Measurements from ENCODE around the gene HDLBP.
"Not testable (repeated sequence)": the region's sequence is repeated elsewhere in the genome, so short reads cannot be mapped to it uniquely, and the experiment has no call there.

Gene HDLBP

DNA sequence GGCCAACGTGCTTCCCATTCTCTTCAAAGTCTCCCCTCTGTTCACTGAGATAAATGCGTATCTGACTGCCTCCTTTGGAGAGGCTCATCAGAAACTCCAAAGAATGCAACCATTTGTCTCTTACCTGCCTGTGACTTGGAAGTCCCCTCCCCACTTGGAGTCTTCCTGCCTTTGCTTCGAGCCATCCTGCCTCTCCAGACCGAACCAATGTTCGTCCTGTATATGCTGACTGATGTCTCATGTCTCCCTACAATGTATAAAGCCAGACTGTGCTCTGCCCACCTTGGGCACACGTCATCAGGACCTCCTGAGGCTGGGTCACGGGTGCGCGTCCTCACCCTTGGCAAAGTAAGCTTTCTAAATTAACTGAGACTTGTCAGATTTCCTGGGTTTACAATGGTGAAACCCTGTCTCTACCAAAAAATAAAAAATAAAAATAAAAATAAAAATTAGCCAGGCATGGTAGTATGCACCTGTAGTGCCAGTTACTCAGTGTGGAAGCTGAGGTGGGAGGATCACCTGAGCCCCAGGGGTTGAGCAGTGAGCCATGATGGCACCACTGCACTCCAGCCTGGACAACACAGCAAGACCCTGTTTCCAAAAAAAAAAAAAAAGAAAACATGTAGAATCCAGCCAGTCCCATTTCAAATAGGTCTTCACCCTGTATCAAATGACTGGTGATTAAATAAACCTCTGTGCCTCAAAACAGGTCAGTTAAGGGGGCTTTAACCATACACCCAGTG lies 29.0 kb downstream of the HDLBP start:
- Histone ChIP-seq H3K36me3 (ENCODE audit: control insufficient read depth, insufficient read depth, low read length) (peaks cover 4% of the 10 kb centered on the region; the same call in 1 of the 2 replicates), H3K9ac (ENCODE audit: low read depth, low read length) (no peak overlapping the region), H3K4me3 (ENCODE audit: low read depth, low read length) (no peak overlapping the region), H3K27me3 (ENCODE audit: control insufficient read depth, insufficient read depth, low read length) (no peaks in the 10 kb centered on the region), H3K9me3 (ENCODE audit: control insufficient read depth, insufficient read depth, low read length) (no peaks in the 10 kb centered on the region), H3K27ac (ENCODE audit: low read depth, low read length) (no peak overlapping the region), H3K4me1 (ENCODE audit: control insufficient read depth, insufficient read depth, low read length) (no peaks in the 10 kb centered on the region)

- peaks cover 4% of the 10 kb centered on the region; the same call in 1 of the 2 replicates for H3K36me3 ChIP-seq (ENCODE audit: control insufficient read depth, insufficient read depth, low read length)
- no peaks in the 10 kb centered on the region for H3K9me3 ChIP-seq (ENCODE audit: control insufficient read depth, insufficient read depth, low read length)
- H3K27me3 ChIP-seq (ENCODE audit: control insufficient read depth, insufficient read depth, low read length) = no peaks in the 10 kb centered on the region
- no peak overlapping the region for H3K4me3 ChIP-seq (ENCODE audit: low read depth, low read length)
- H3K9ac ChIP-seq (ENCODE audit: low read depth, low read length) = no peak overlapping the region
- H3K4me1 ChIP-seq (ENCODE audit: control insufficient read depth, insufficient read depth, low read length) = no peaks in the 10 kb centered on the region
- no peak overlapping the region for H3K27ac ChIP-seq (ENCODE audit: low read depth, low read length)
Observed at GRCh38 chr2:241285596-241285995, 29.9 kb downstream of the HDLBP start.

- Histone ChIP-seq H3K4me1 (ENCODE audit: control insufficient read depth, insufficient read depth, low read length) (peaks cover 8% of the 10 kb centered on the region), H3K27me3 (ENCODE audit: control insufficient read depth, insufficient read depth, low read length) (no peaks in the 10 kb centered on the region)
Observed at GRCh38 chr2:241282555-241282954, 32.9 kb downstream of the HDLBP start.

GRCh38 chr2:241280291-241280690 lies 35.2 kb downstream of the HDLBP start:
- Histone ChIP-seq H3K9ac (ENCODE audit: low read depth, low read length) (no peak overlapping the region), H3K4me1 (ENCODE audit: control insufficient read depth, insufficient read depth, low read length) (peaks cover 8% of the 10 kb centered on the region), H3K36me3 (ENCODE audit: control insufficient read depth, insufficient read depth, low read length) (peaks cover 3% of the 10 kb centered on the region; the same call in 1 of the 2 replicates), H3K9me3 (ENCODE audit: control insufficient read depth, insufficient read depth, low read length) (no peaks in the 10 kb centered on the region), H3K4me3 (ENCODE audit: low read depth, low read length) (no peak overlapping the region), H3K27ac (ENCODE audit: low read depth, low read length) (no peak overlapping the region), H3K27me3 (ENCODE audit: control insufficient read depth, insufficient read depth, low read length) (no peaks in the 10 kb centered on the region)

More at GRCh38 chr2:241282555-241282954, 32.9 kb downstream of the HDLBP start:
- H3K9me3 ChIP-seq (ENCODE audit: control insufficient read depth, insufficient read depth, low read length) = no peaks in the 10 kb centered on the region
- H3K36me3 ChIP-seq (ENCODE audit: control insufficient read depth, insufficient read depth, low read length) = peaks cover 4% of the 10 kb centered on the region; the same call in 1 of the 2 replicates
- no peak overlapping the region for H3K9ac ChIP-seq (ENCODE audit: low read depth, low read length)
- H3K4me3 ChIP-seq (ENCODE audit: low read depth, low read length) = no peak overlapping the region
- no peak overlapping the region for H3K27ac ChIP-seq (ENCODE audit: low read depth, low read length)

DNA sequence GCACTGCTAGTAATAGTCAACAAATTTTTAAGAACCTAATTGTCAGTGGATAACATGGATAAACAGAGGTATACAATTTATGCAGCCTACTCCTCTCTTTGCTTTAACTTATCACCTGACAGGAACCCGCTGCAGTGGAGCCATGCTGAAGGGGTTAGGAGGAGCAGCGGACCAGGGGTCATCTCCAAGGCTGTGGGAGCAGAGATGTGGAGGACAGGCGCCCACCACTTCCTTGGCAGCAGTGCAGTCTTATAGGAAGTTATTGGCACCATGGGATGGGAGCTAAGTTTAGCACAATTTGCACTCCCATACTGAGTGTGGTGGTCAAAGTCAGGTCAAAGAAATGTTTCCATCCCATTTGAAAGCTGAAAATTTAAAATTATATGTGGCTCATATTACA lies 35.6 kb downstream of the HDLBP start:
- no peaks in the 10 kb centered on the region for H3K36me3 ChIP-seq (ENCODE audit: control insufficient read depth, insufficient read depth, low read length)
- no peak overlapping the region for H3K4me3 ChIP-seq (ENCODE audit: low read depth, low read length)
- H3K4me1 ChIP-seq (ENCODE audit: control insufficient read depth, insufficient read depth, low read length) = peaks cover 8% of the 10 kb centered on the region
- no peaks in the 10 kb centered on the region for H3K9me3 ChIP-seq (ENCODE audit: control insufficient read depth, insufficient read depth, low read length)
- H3K27ac ChIP-seq (ENCODE audit: low read depth, low read length) = no peak overlapping the region
- no peaks in the 10 kb centered on the region for H3K27me3 ChIP-seq (ENCODE audit: control insufficient read depth, insufficient read depth, low read length)
- no peak overlapping the region for H3K9ac ChIP-seq (ENCODE audit: low read depth, low read length)

DNA sequence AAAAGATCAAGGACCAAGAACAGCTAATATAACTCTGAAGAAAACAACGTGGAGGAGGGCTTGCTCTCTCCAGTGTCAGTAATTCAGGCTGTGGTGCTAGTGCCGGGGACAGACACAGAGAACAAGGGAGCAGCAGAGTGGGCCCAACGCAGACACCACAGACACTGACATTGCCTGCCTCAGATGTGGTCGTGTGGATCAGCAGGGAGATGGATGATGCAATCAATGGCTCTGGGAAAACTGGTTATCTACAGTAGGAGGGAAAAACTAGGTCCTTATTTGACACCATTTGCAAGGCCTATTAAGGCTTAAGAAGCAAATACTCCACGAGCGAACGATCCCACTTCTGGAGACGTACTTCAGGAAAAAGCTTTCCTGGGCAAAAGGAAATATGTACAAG lies 36.1 kb downstream of the HDLBP start:
- Histone ChIP-seq H3K4me3 (ENCODE audit: low read depth, low read length) (no peak overlapping the region), H3K27me3 (ENCODE audit: control insufficient read depth, insufficient read depth, low read length) (no peaks in the 10 kb centered on the region), H3K9ac (ENCODE audit: low read depth, low read length) (no peak overlapping the region), H3K36me3 (ENCODE audit: control insufficient read depth, insufficient read depth, low read length) (no peaks in the 10 kb centered on the region), H3K4me1 (ENCODE audit: control insufficient read depth, insufficient read depth, low read length) (peaks cover 8% of the 10 kb centered on the region), H3K9me3 (ENCODE audit: control insufficient read depth, insufficient read depth, low read length) (no peaks in the 10 kb centered on the region), H3K27ac (ENCODE audit: low read depth, low read length) (no peak overlapping the region)

DNA sequence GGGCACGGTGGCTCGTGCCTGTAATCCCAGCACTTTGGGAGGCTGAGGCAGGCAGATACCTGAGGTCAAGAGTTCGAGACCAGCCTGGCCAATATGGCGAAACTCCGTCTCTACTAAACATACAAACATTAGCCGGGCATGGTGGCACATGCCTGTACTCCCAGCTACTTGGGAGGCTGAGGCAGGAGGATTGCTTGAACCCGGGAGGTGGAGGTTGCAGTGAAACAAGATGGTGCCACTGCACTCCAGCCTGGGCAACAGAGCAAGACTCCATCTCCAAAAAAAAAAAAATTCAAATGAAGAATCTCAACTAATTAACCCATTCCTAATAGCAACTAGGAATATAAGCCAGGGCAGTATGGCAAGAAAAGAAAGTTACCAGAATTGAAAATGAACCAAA lies 37.2 kb downstream of the HDLBP start:
- not testable (repeated sequence) for H3K27me3 ChIP-seq (ENCODE audit: control insufficient read depth, insufficient read depth, low read length); H3K9ac ChIP-seq (ENCODE audit: low read depth, low read length); H3K9me3 ChIP-seq (ENCODE audit: control insufficient read depth, insufficient read depth, low read length); H3K27ac ChIP-seq (ENCODE audit: low read depth, low read length); H3K36me3 ChIP-seq (ENCODE audit: control insufficient read depth, insufficient read depth, low read length); H3K4me1 ChIP-seq (ENCODE audit: control insufficient read depth, insufficient read depth, low read length); H3K4me3 ChIP-seq (ENCODE audit: low read depth, low read length)

DNA sequence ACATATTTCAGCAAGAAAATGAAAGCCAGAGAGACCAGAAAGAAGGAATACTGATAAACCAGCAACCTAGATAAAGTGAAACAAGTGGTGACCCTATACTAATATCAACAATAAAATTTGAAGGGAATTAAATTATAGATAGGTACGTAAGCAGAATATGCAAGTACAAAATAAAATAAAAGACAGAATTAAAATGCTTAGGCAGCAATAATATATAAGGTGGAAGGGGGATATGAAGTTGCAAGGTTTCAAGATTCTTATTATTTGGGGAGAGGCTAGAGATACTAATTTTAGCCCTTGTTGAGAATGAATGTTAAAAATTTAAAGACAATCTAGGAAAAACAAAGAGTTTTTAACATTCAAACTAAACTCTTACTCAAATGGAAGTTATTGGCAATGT lies 39.6 kb downstream of the HDLBP start:
- Histone ChIP-seq H3K27ac (ENCODE audit: low read depth, low read length) (no peak overlapping the region), H3K36me3 (ENCODE audit: control insufficient read depth, insufficient read depth, low read length) (no peaks in the 10 kb centered on the region), H3K4me1 (ENCODE audit: control insufficient read depth, insufficient read depth, low read length) (peaks cover 13% of the 10 kb centered on the region), H3K9me3 (ENCODE audit: control insufficient read depth, insufficient read depth, low read length) (no peaks in the 10 kb centered on the region), H3K9ac (ENCODE audit: low read depth, low read length) (no peak overlapping the region), H3K4me3 (ENCODE audit: low read depth, low read length) (no peak overlapping the region), H3K27me3 (ENCODE audit: control insufficient read depth, insufficient read depth, low read length) (no peaks in the 10 kb centered on the region)

DNA sequence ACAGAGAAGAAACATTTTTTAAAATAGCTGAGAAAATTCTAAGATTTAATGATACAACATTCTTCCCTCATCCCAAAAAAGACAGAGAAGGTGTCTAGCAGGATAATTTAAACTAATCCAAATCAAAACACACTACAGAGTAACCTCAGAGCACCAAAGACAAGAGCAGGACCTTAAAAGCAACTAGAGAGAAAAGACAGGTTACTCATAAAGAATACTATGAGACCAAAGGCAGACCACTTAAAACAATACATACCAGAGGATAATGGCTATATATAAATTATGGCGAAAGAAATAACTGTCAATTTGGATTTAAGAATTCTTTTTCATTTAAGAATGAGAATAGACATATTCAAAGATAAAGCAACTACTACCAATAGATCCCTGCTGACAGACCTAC lies 40.0 kb downstream of the HDLBP start:
- H3K4me1 ChIP-seq (ENCODE audit: control insufficient read depth, insufficient read depth, low read length) = peaks cover 13% of the 10 kb centered on the region
- no peaks in the 10 kb centered on the region for H3K27me3 ChIP-seq (ENCODE audit: control insufficient read depth, insufficient read depth, low read length)
- no peaks in the 10 kb centered on the region for H3K36me3 ChIP-seq (ENCODE audit: control insufficient read depth, insufficient read depth, low read length)
- no peaks in the 10 kb centered on the region for H3K9me3 ChIP-seq (ENCODE audit: control insufficient read depth, insufficient read depth, low read length)
- no peak overlapping the region for H3K9ac ChIP-seq (ENCODE audit: low read depth, low read length)
- H3K27ac ChIP-seq (ENCODE audit: low read depth, low read length) = no peak overlapping the region
- no peak overlapping the region for H3K4me3 ChIP-seq (ENCODE audit: low read depth, low read length)

DNA sequence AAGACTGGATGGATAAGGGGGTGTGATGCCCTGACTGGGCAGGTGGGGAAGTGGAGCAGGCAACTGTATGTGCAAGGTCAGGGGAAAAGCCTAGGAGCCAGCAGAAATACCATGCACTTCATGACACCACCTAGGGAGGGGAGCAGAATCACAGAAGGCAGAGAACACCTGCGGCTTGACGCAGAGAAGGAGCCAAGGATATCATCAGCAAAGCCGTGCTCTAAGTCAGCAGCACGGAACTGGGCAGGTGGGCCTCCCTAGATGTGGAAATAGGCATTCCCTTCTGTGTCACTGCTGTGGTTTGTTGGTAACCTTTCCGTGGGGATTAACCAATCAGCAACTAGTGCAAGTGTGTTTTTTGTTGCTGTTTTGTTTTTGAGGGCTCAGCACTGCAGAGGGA lies 41.3 kb downstream of the HDLBP start:
- no peak overlapping the region for H3K9ac ChIP-seq (ENCODE audit: low read depth, low read length)
- H3K9me3 ChIP-seq (ENCODE audit: control insufficient read depth, insufficient read depth, low read length) = no peaks in the 10 kb centered on the region
- H3K27ac ChIP-seq (ENCODE audit: low read depth, low read length) = no peak overlapping the region
- peaks cover 1% of the 10 kb centered on the region; the same call in 1 of the 2 replicates for H3K36me3 ChIP-seq (ENCODE audit: control insufficient read depth, insufficient read depth, low read length)
- H3K4me1 ChIP-seq (ENCODE audit: control insufficient read depth, insufficient read depth, low read length) = peaks cover 5% of the 10 kb centered on the region; the same call in 1 of the 2 replicates
- no peaks in the 10 kb centered on the region for H3K27me3 ChIP-seq (ENCODE audit: control insufficient read depth, insufficient read depth, low read length)
- H3K4me3 ChIP-seq (ENCODE audit: low read depth, low read length) = no peak overlapping the region

DNA sequence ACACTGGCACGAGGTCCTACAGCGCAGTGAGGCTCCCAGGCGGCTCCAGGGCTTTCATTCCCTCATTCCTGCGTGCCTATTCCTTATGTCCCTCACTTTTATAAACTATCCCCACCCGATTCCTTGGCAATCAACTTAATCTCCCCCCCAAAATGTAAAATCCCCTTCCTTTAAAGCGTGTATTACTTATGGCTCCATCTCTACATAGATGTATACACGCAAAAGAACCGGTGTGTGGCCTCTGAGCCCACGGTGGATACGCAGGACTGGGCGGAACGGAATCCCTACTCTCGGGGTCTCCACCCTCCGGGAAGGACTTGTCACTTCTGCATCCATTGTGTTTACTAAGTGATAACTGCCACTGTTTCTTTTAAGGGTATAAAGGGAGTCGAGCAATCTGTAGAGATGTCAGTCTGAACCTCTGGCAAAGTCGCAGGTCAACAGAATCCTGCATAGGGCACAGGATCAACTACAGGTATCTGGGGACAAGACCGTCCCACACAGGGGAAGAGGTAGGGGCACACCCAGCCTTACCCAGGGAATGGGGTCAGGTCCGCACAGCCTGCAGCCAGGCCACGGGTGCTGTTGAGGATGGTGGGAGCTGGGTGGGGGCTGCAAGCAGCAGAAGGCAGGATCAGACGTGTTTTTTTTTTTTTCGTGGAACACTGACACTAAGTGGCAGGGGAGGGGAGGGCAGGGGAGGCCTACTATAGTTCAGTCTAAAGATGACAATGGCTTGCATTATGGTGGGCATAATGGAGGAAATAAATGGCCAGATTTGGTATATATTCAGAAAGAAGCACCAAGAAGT lies 42.1 kb downstream of the HDLBP start:
- peak overlapping the region; percentile 15 for H3K27ac ChIP-seq (ENCODE audit: low read depth, low read length)
- H3K4me1 ChIP-seq (ENCODE audit: control insufficient read depth, insufficient read depth, low read length) = peaks cover 5% of the 10 kb centered on the region; the same call in 1 of the 2 replicates
- H3K27me3 ChIP-seq (ENCODE audit: control insufficient read depth, insufficient read depth, low read length) = no peaks in the 10 kb centered on the region
- H3K9me3 ChIP-seq (ENCODE audit: control insufficient read depth, insufficient read depth, low read length) = no peaks in the 10 kb centered on the region
- H3K9ac ChIP-seq (ENCODE audit: low read depth, low read length) = peak overlapping the region; percentile 55; the same call in 1 of the 2 replicates
- peaks cover 8% of the 10 kb centered on the region for H3K36me3 ChIP-seq (ENCODE audit: control insufficient read depth, insufficient read depth, low read length)
- H3K4me3 ChIP-seq (ENCODE audit: low read depth, low read length) = peak overlapping the region; percentile 66
